HG03575 (cell line): ENCODE data around the gene MTHFD2L.
A peak's percentile ranks its signal among the peaks of the same experiment; 100 is the strongest.

Source experiments
- ATAC-seq: cut with Tn5 transposase; IDR thresholded peaks from one replicate; pipeline ENCODE4 v1.9.1; 2021; ENCODE audit not compliant: unreplicated experiment, insufficient number of reproducible peaks, low FRiP score; ENCODE audit errors: extremely low read depth

The MTHFD2L gene

GRCh38 chr4:74223801-74224200 is 65.9 kb downstream of the MTHFD2L start:
- ATAC-seq, result no peak

DNA sequence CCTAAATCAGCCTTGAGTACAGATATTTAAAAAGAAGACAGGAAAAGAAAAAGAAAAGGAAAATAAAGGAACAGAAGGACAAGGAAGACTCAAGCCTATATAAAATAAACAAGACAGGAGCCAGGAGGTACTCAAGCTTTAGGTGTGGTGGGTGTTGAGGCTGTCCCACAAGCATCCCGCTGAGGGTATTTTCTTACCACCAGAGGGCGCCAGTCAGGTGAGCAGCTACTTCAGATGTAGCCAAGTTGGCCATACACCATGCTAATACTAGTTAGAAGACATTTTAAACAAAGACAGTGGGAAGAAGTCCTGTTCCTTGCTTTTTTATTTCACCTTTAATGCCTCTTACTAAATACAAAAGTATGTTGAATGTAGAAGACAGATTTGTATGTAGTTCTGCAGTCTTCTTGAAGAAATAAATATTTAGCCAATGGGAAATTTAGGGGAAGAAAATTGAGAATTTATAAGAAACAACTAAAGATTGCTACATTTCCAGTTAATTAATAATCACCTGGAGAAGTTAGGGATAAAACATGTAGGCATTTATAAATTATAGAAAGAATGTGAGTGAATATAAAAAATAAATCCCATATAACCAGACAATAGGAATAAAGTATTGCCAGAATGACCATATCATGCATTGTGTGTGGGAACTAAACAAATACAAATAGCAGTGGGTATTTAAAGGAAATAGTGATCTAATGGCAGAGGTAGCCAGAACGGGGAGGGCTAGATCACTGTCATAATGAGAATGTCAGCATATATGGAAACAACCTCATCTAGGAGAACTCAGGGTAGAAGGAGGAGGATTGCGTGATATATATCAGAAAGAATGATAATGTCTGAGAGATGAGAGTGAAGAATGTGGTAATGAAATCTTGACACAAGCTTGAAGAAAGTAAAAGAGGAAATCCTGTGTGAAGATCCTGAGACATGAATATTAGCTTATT is 71.0 kb downstream of the MTHFD2L start:
- ATAC-seq, result no peak

GRCh38 chr4:74230902-74231499 is 73.1 kb downstream of the MTHFD2L start:
- no peak for ATAC-seq

- ATAC-seq, result peak; percentile 73
Observed at GRCh38 chr4:74235135-74235534, 77.2 kb downstream of the MTHFD2L start.

DNA sequence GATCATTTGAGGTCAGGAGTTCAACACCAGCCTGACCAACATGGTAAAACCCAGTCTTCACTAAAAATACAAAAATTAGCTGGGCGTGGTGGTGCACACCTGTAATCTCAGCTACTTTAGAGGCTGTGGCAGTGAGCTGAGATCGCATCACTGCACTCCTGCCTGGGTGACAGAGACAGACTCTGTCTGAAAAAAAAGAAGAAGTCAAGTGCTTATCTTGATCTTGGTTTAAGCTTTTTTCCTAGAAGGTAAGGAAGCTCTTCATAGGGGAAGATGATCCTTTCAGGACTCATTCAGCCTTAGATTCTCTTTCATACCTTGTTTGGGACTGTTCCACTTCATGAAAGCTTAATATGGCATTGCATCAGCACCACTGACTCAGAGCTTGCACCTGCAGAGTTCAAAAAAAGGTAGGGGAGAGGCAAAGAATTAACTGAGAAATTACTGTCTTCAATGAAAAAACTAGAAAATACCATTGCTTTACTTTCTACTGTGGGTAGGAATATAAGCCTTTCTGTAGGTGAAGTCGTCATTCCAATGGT is 79.6 kb downstream of the MTHFD2L start:
- ATAC-seq, result no peak

GRCh38 chr4:74244049-74244448 is 86.1 kb downstream of the MTHFD2L start:
- ATAC-seq, result no peak

DNA sequence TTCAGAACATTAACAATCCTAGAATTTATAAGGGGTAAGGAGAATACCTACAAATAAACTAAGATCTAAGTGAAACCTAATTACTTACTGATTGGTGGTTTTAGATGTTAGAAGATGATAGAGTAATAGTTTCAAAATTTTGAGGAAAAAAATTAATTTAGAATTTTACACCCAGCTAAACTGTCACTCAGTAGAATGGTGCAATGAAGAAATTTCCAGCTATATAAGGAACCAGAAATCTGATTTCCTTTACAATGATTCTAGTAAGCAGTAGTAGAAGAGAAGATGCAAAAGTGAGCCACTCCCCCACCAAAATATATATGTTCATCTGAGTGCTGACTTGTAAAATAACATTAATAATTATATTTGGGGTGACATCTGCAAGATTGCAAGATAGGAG is 95.0 kb downstream of the MTHFD2L start:
- no peak for ATAC-seq

DNA sequence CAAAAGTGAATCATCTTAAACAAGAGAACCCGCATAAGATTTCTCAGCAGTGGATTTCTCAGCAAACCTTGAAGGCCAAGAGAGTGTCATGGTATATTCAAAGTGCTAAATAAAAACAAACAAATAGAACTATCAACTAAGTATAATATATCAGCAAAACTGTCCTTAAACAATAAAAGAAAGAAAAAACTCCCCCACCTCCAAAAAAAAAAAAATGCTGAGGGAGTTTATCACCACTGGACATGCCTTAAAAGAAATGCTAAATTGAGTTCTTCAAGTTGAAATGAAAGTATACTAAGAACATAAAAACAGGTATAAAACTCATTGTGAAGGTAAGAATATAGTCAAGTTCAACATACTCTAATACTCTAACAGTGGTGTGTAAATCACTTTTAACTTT is 96.5 kb downstream of the MTHFD2L start:
- ATAC-seq, result no peak

DNA sequence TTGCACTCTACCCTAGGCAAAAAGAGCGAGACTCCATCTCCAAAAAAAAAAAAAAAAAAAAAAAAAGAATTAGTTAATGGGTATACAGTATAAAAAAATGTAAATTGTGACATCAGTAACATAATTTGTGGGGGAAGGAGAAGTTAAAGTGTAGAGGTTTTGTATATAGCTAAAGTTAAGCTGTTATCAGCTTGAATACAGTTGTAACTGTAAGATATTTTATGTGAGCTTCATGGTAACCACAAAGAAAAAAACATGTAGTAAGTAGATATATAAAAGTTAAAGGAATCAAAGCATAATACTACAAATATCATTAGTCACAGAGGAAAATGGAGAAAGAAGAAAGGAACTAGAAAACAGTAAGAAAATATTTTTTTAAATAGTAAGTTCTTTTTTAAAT is 97.2 kb downstream of the MTHFD2L start:
- ATAC-seq, result no peak

- ATAC-seq, result no peak
Observed at GRCh38 chr4:74258963-74259362, 101.0 kb downstream of the MTHFD2L start.

DNA sequence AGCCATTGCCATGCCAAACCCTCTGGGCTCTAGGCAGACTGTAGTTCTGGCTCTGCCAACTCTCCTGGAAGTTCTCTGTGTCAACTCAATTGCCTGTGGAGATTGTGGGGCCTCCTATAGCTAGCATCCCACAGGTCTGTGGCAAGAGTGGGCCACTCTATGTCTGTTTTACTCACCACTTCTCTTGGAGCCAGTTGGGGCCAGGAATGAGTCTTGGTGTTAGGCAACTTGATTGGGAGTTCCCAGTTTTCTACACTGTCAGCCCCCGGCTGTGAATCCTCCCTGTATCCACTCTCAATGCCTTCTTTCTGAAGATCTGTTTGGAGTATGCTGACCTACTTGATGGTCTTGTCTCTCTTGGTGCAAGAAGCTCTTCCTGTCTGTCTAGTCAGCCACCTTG is 102.1 kb downstream of the MTHFD2L start:
- ATAC-seq, result no peak

GRCh38 chr4:74262522-74262921 is 104.6 kb downstream of the MTHFD2L start:
- ATAC-seq, result no peak

GRCh38 chr4:74263551-74263950 is 105.6 kb downstream of the MTHFD2L start:
- no peak for ATAC-seq

- no peak for ATAC-seq
Observed at GRCh38 chr4:74266081-74266480, 108.2 kb downstream of the MTHFD2L start.

- ATAC-seq, result no peak
Observed at GRCh38 chr4:74267998-74268606, 110.2 kb downstream of the MTHFD2L start.

GRCh38 chr4:74268643-74269042 is 110.7 kb downstream of the MTHFD2L start:
- ATAC-seq, result no peak

- ATAC-seq, result no peak
Observed at GRCh38 chr4:74278490-74278889, 120.6 kb downstream of the MTHFD2L start.

- no peak for ATAC-seq
Observed at GRCh38 chr4:74279716-74280115, 121.8 kb downstream of the MTHFD2L start.

- no peak for ATAC-seq
Observed at GRCh38 chr4:74282926-74283325, 125.0 kb downstream of the MTHFD2L start.

- no peak for ATAC-seq
Observed at GRCh38 chr4:74283614-74284013, 125.7 kb downstream of the MTHFD2L start.
